ENCODE results near the gene MRFAP1L1. TPM values are rescaled to one million over a fixed set of nuclear protein-coding genes. Genes with fewer than 3 reads are reported as not detected.

The MRFAP1L1 gene
- total and polyA plus RNA-seq, 9 of the 15 experiments (the other 6 are each of a cell fraction or from before 2014, with no cell fraction given), result 37.6 to 111 (median 83.8) TPM

DNA sequence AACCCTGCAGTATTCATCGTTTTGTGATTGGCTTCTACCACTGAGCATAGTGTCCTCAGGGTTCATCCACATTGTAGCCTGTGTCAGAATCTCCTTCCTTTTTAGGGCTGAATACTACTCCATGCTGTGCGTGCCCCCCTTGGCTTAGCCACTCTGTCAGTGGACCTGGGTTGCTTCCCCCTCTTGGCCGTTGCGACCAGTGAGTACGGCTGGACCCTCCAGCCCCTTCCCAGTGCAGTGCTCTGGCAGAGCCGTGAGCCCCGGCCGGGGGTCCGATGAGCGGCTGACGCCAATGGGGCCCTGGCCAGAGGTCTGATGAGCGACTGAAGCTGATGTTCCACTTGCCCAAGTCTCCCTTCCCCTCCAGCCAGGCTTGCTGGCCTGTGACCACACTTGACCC, 13.2 kb upstream of the MRFAP1L1 start:
- intact Hi-C loops (cut with micrococcal nuclease) (no loop called here), in situ Hi-C loops (cut with MboI) (loop anchor here (5.0 kb wide), 3 partner anchors 44 to 349 kb away; no protein-coding TSS in a partner anchor)
- H3K27ac ChIP-seq (ENCODE audit: extremely low read depth, low read depth, low read length), result no peak overlapping the region
- H3K9me3 ChIP-seq (replicated peaks; ENCODE audit: control insufficient read depth, insufficient read depth, low read depth, low read length), result no peaks in the 10 kb centered on the region
- FAIRE-seq, result no peak
- ATAC-seq, result no peak
- no TSS peak for BruUV-seq (replicated peaks)
- WGBS (ENCODE audit: insufficient coverage, low coverage, missing lambda C conversion rate), result 71% methylated on average over 12 of the region's 12 CpGs
- no peaks in the 10 kb centered on the region for H3K9me1 ChIP-seq (ENCODE audit: control insufficient read depth, insufficient read depth, low read length)
- no peak overlapping the region for H2AFZ ChIP-seq (ENCODE audit: low read depth, low read length)
- H4K20me1 ChIP-seq (replicated peaks; ENCODE audit: control insufficient read depth, insufficient read depth, low read length), result no peaks in the 10 kb centered on the region
- peaks cover 9 to 42% of the 10 kb centered on the region in 2 experiments; a peak in 4 of 5 replicates for H3K4me1 ChIP-seq (replicated peaks in 1 of 2; ENCODE audit: control insufficient read depth in 2 of 2, insufficient read depth in 2 of 2, low read length in 2 of 2)
- H3K27me3 ChIP-seq (ENCODE audit: control insufficient read depth in 2 of 2, insufficient read depth in 2 of 2, low read length in 2 of 2), result no peaks in the 10 kb centered on the region
- H3K36me3 ChIP-seq (ENCODE audit: control insufficient read depth, insufficient read depth, low read length), result no peaks in the 10 kb centered on the region
- H3K79me2 ChIP-seq (ENCODE audit: control insufficient read depth, insufficient read depth, low read length), result peaks cover 6% of the 10 kb centered on the region
- ChIA-PET CTCF (ENCODE audit: low intra/inter-chr PET ratio) (interaction anchor here (0.9 kb wide), 1 partner anchor 41 kb away, joined by 4 read pairs; no protein-coding TSS in a partner anchor), POLR2A (no interaction called here)
- H3K4me3 ChIP-seq, result no peak overlapping the region
- no peak overlapping the region for H3K4me2 ChIP-seq (ENCODE audit: insufficient read depth, low read length)
- DNase-seq (ENCODE audit: extremely low read depth in 1 of 4, low spot score in 3 of 4), result no peak
- peak; percentile 71 for TF ChIP-seq ZNF146 (CRISPR knock-in tag; IDR thresholded peaks at IDR 0.05; ENCODE audit: unreplicated experiment)
- TF ChIP-seq, protein P1, sequence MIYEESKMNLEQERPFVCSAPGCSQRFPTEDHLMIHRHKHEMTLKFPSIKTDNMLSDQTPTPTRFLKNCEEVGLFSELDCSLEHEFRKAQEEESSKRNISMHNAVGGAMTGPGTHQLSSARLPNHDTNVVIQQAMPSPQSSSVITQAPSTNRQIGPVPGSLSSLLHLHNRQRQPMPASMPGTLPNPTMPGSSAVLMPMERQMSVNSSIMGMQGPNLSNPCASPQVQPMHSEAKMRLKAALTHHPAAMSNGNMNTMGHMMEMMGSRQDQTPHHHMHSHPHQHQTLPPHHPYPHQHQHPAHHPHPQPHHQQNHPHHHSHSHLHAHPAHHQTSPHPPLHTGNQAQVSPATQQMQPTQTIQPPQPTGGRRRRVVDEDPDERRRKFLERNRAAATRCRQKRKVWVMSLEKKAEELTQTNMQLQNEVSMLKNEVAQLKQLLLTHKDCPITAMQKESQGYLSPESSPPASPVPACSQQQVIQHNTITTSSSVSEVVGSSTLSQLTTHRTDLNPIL (CRISPR knock-in tag; IDR thresholded peaks at IDR 0.05), result no peak
- no peak overlapping the region for H3K9ac ChIP-seq (ENCODE audit: insufficient read depth in 1 of 2, low read depth in 2 of 2, low read length in 2 of 2)

DNA sequence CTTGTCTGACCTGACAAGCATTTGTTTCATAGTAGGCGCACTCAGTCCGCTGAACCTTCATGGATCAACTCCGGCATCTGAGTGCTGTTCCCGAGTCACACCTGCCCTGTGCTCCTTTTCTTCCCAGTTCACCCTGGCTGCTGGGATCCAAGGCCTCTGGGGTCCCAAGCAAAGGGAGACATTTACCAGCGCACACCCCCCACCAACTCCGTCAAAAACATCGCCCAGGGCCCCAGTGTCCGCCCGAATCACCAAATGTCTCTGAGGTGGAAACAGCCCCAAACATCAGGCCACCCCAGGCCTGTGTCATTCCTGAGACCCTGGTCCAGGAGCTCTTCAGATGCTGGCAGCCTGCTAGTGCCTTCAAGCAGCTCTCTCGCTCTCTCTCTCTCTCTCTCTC, 11.5 kb upstream of the MRFAP1L1 start:
- Histone ChIP-seq H2AFZ (ENCODE audit: low read depth, low read length) (no peak overlapping the region), H3K9ac (ENCODE audit: insufficient read depth in 1 of 2, low read depth in 2 of 2, low read length in 2 of 2) (peak overlapping the region in 1 of 2 experiments; percentile 73; a peak in 1 of 4 replicates), H3K4me1 (replicated peaks in 1 of 2; ENCODE audit: control insufficient read depth in 2 of 2, insufficient read depth in 2 of 2, low read length in 2 of 2) (peaks cover 7 to 38% of the 10 kb centered on the region in 2 experiments; a peak in 4 of 5 replicates), H3K4me2 (ENCODE audit: insufficient read depth, low read length) (no peak overlapping the region), H3K27ac (ENCODE audit: extremely low read depth, low read depth, low read length) (no peak overlapping the region), H3K9me3 (replicated peaks; ENCODE audit: control insufficient read depth, insufficient read depth, low read depth, low read length) (no peaks in the 10 kb centered on the region), H3K4me3 (no peak overlapping the region), H3K9me1 (ENCODE audit: control insufficient read depth, insufficient read depth, low read length) (no peaks in the 10 kb centered on the region), H3K36me3 (ENCODE audit: control insufficient read depth, insufficient read depth, low read length) (no peaks in the 10 kb centered on the region), H3K79me2 (ENCODE audit: control insufficient read depth, insufficient read depth, low read length) (peaks cover 23% of the 10 kb centered on the region), H4K20me1 (replicated peaks; ENCODE audit: control insufficient read depth, insufficient read depth, low read length) (0 out of 2 replicates have a peak, but pooled peaks cover 4% of the 10 kb centered on the region), H3K27me3 (ENCODE audit: control insufficient read depth in 2 of 2, insufficient read depth in 2 of 2, low read length in 2 of 2) (no peaks in the 10 kb centered on the region)
- TF ChIP-seq ZNF140 (CRISPR knock-in tag; IDR thresholded peaks at IDR 0.05), result no peak
- TF ChIP-seq ARID1B (IDR thresholded peaks at IDR 0.05), result no peak
- no peak for TF ChIP-seq GTF2A2 (tag; IDR thresholded peaks at IDR 0.05)
- no peak for TF ChIP-seq NFATC3 (IDR thresholded peaks at IDR 0.05)
- TF ChIP-seq NCOA2 (IDR thresholded peaks at IDR 0.05; ENCODE audit: partially characterized antibody in 2 of 2), result no peak
- TF ChIP-seq CREB1 (IDR thresholded peaks at IDR 0.05), result no peak
- TF ChIP-seq CREB1 (CRISPR knock-in tag; IDR thresholded peaks at IDR 0.05), result no peak
- TF ChIP-seq ARID3B (CRISPR knock-in tag; IDR thresholded peaks at IDR 0.05; ENCODE audit: borderline replicate concordance), result no peak
- TF ChIP-seq NEUROD1 (IDR thresholded peaks at IDR 0.05; ENCODE audit: borderline replicate concordance, low read depth, low read length, partially characterized antibody), result no peak
- no peak for TF ChIP-seq FIP1L1 (IDR thresholded peaks at IDR 0.05; ENCODE audit: low read depth, low read length, poor library complexity, severe bottlenecking)
- POLR2A ChIA-PET, result interaction anchor here (1.1 kb wide), 1 partner anchor 39 kb away, joined by 3 read pairs; no protein-coding TSS in a partner anchor
- FAIRE-seq (no peak), DNase-seq (ENCODE audit: extremely low read depth in 1 of 4, low spot score in 3 of 4) (no peak), ATAC-seq (no peak)
- no TSS peak for BruUV-seq (replicated peaks)
- intact Hi-C loops (cut with micrococcal nuclease), result loop anchor here (2.0 kb wide), 1 partner anchor 348 kb away; the partner anchor contains the start of gene GRPEL1
- CTCF ChIA-PET (ENCODE audit: low intra/inter-chr PET ratio), result interaction anchor here (0.8 to 4.0 kb wide), 7 partner anchors 42 to 361 kb away, joined by 3 to 66 read pairs (median 12); no protein-coding TSS in a partner anchor
- in situ Hi-C loops (cut with MboI), result loop anchor here (5.0 kb wide), 3 partner anchors 46 to 351 kb away; no protein-coding TSS in a partner anchor
- 80% methylated on average over 9 of the region's 10 CpGs for WGBS (ENCODE audit: insufficient coverage, low coverage, missing lambda C conversion rate)
